ENCODE measurements around the gene TANC1.

DNA sequence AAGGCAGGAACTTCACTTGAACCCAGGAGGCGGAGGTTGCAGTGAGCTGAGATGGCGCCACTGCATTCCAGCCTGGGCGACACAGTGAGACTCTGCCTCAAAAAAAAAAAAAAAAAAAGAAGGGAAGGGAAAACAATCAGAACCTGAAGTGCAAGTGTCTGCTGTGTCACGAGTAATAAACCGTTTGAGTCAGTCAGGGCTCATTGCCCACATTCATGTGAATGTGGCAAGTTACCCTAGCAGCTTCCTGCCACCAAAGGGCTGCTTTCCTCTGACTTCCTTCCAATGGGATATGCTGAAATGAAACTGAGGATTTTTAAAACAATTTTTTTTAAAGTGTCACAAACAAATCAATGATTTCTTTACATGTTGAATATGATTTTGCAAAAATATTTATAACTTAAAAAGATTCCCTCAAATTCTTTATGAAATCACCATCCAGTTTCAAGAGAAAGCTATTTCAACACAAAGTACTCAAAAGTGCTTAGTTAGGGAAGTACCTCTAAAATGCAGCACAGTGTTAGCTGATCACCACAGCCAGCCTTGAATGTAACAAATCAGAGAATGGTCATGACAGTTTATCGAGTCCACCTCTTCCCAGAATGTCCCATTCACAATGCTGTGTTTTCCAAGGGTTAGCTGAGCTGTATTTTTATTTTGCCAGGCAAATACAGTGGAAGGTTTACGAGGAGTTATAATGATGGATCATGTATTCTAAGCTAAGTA is 281.7 kb downstream of the TANC1 start:
- TF ChIP-seq, protein P1, sequence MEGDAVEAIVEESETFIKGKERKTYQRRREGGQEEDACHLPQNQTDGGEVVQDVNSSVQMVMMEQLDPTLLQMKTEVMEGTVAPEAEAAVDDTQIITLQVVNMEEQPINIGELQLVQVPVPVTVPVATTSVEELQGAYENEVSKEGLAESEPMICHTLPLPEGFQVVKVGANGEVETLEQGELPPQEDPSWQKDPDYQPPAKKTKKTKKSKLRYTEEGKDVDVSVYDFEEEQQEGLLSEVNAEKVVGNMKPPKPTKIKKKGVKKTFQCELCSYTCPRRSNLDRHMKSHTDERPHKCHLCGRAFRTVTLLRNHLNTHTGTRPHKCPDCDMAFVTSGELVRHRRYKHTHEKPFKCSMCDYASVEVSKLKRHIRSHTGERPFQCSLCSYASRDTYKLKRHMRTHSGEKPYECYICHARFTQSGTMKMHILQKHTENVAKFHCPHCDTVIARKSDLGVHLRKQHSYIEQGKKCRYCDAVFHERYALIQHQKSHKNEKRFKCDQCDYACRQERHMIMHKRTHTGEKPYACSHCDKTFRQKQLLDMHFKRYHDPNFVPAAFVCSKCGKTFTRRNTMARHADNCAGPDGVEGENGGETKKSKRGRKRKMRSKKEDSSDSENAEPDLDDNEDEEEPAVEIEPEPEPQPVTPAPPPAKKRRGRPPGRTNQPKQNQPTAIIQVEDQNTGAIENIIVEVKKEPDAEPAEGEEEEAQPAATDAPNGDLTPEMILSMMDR (conservative IDR thresholded peaks at IDR 0.05; ENCODE audit: low read length), result no peak
- TF ChIP-seq EZH2phosphoT487 (IDR thresholded peaks at IDR 0.05; ENCODE audit: borderline replicate concordance), result no peak
